Smooth muscle cell of the brain vasculature (primary cell): ENCODE measurements around the gene TRNP1.

Experiments
- DNase-seq: peaks from one replicate; pipeline ENCODE4 v3.0.0-alpha.2; 2012; ENCODE audit warnings: low read depth, low spot score

The TRNP1 gene

GRCh38 chr1:27001570-27002360, 8.3 kb downstream of the TRNP1 start:
- DNase-seq, result no peak

GRCh38 chr1:27003745-27004470, 10.4 kb downstream of the TRNP1 start:
- DNase-seq, result no peak

- DNase-seq, result no peak
These were observed 11.1 kb downstream of the TRNP1 start for GRCh38 chr1:27004471-27005165.

- DNase-seq, result no peak
These were observed 11.7 kb downstream of the TRNP1 start for GRCh38 chr1:27005166-27005530.

- no peak for DNase-seq
These were observed 12.4 kb downstream of the TRNP1 start for GRCh38 chr1:27005648-27006496.

- no peak for DNase-seq
These were observed 13.2 kb downstream of the TRNP1 start for GRCh38 chr1:27006683-27007082.

- DNase-seq, result no peak
These were observed 14.6 kb downstream of the TRNP1 start for GRCh38 chr1:27007909-27008582.

- DNase-seq, result no peak
These were observed 16.2 kb downstream of the TRNP1 start for GRCh38 chr1:27009601-27010197.

- no peak for DNase-seq
These were observed 16.9 kb downstream of the TRNP1 start for GRCh38 chr1:27010226-27010994.

GRCh38 chr1:27011058-27011764, 17.7 kb downstream of the TRNP1 start:
- no peak for DNase-seq

- no peak for DNase-seq
These were observed 18.6 kb downstream of the TRNP1 start for GRCh38 chr1:27011976-27012563.

GRCh38 chr1:27015260-27015659, 21.8 kb downstream of the TRNP1 start:
- no peak for DNase-seq

- DNase-seq, result no peak
These were observed 22.9 kb downstream of the TRNP1 start for GRCh38 chr1:27016376-27016775.

GRCh38 chr1:27017207-27017606, 23.7 kb downstream of the TRNP1 start:
- no peak for DNase-seq

GRCh38 chr1:27018316-27018715, 24.8 kb downstream of the TRNP1 start:
- DNase-seq, result no peak

- DNase-seq, result no peak
These were observed 28.0 kb downstream of the TRNP1 start for GRCh38 chr1:27021354-27022031.

GRCh38 chr1:27025718-27026117, 32.2 kb downstream of the TRNP1 start:
- DNase-seq, result no peak
